GM23248 (cell line): ENCODE measurements around the gene ZBTB20. TPM values are rescaled to one million over a fixed set of nuclear protein-coding genes. Genes with fewer than 3 reads are reported as not detected.

Experiments
- DNase-seq: peaks from one replicate; pipeline ENCODE4 v3.0.0-alpha.2; 2015
- H2AFZ ChIP-seq: fragments of 200-600 bp; sonication (generic); 2 replicates; pipeline ENCODE4 v1.6.1; 2016; ENCODE audit warnings: antibody characterized with exemption
- H3F3A ChIP-seq: fragments of 200-600 bp; sonication (generic); 2 replicates; pipeline ENCODE4 v1.6.1; 2016; ENCODE audit warnings: mild to moderate bottlenecking, antibody characterized with exemption, mixed run types; ENCODE audit not compliant: insufficient read depth
- H3K27ac ChIP-seq: fragments of 200-600 bp; sonication (generic); 2 replicates; pipeline ENCODE4 v1.5.1; 2016; ENCODE audit warnings: mild to moderate bottlenecking
- H3K27me3 ChIP-seq: fragments of 200-600 bp; sonication (generic); replicated peaks from 2 replicates; pipeline ENCODE4 v1.6.1; 2016; ENCODE audit warnings: mild to moderate bottlenecking; ENCODE audit not compliant: insufficient read depth
- H3K36me3 ChIP-seq: fragments of 200-600 bp; sonication (generic); 2 replicates; pipeline ENCODE4 v1.6.1; 2016; ENCODE audit warnings: low read depth, mild to moderate bottlenecking
- H3K4me1 ChIP-seq: fragments of 200-600 bp; sonication (generic); 2 replicates; pipeline ENCODE4 v1.6.1; 2016; ENCODE audit warnings: mild to moderate bottlenecking; ENCODE audit not compliant: insufficient read depth
- H3K4me2 ChIP-seq: fragments of 200-600 bp; sonication (generic); one replicate; pipeline ENCODE4 v1.6.1; 2016; ENCODE audit warnings: mild to moderate bottlenecking; ENCODE audit not compliant: unreplicated experiment
- H3K4me3 ChIP-seq: fragments of 200-600 bp; sonication (generic); 2 replicates; pipeline ENCODE4 v1.5.1; 2016; ENCODE audit warnings: mild to moderate bottlenecking
- H3K79me2 ChIP-seq: fragments of 200-600 bp; sonication (generic); 2 replicates; pipeline ENCODE4 v1.6.1; 2016; ENCODE audit warnings: mild to moderate bottlenecking; ENCODE audit not compliant: insufficient read depth
- H3K9ac ChIP-seq: fragments of 200-600 bp; sonication (generic); 2 replicates; pipeline ENCODE4 v1.6.1; 2016; ENCODE audit warnings: mild to moderate bottlenecking
- H3K9me2 ChIP-seq: fragments of 200-600 bp; sonication (generic); 2 replicates; pipeline ENCODE4 v1.6.1; 2016; ENCODE audit warnings: mixed run types, mild to moderate bottlenecking, moderate library complexity; ENCODE audit not compliant: insufficient read depth
- H3K9me3 ChIP-seq: fragments of 200-600 bp; sonication (generic); one replicate; pipeline ENCODE4 v1.6.1; 2017; ENCODE audit warnings: low read depth
- H4K20me1 ChIP-seq: fragments of 200-600 bp; sonication (generic); 2 replicates; pipeline ENCODE4 v1.6.0; 2016; ENCODE audit not compliant: insufficient read depth
- EZH2 ChIP-seq: fragments of 200-600 bp; sonication (generic); IDR thresholded peaks from 2 replicates; pipeline ENCODE4 v1.6.1; 2018; ENCODE audit warnings: antibody characterized with exemption, mild to moderate bottlenecking; ENCODE audit not compliant: insufficient read depth, poor library complexity, severe bottlenecking
- EZH2phosphoT487 ChIP-seq: fragments of 200-600 bp; sonication (generic); IDR thresholded peaks from 2 replicates; pipeline ENCODE4 v1.6.1; 2018; ENCODE audit warnings: antibody characterized with exemption, moderate library complexity, mild to moderate bottlenecking, low read depth; ENCODE audit not compliant: insufficient read depth
- WGBS, 2 experiments: methylation state at CpG; one replicate each; pipeline ENCODE4 v1.1.6; 2015 to 2017; ENCODE audit warnings: low lambda C conversion rate in 2 of 2, low coverage in 1 of 2; ENCODE audit errors: missing lambda C conversion rate in 2 of 2; 5-methylcytosine and 5-hydroxymethylcytosine counted together
- in situ Hi-C: fragments of 300-500 bp; cut with MboI; formaldehyde crosslinking; loops from 2 replicates; pipeline ENCODE4 v1.15.0; 2020
- polyA plus RNA-seq: library from polyadenylated mRNA; unstranded; fragments of >200 nt; fragmentation: Nextera tagmentation; extraction: Ambion mirVana; gene quantifications from 2 replicates; pipeline ENCODE4 v1.2.1, GENCODE V29; 2016
- total RNA-seq: library from RNA; depleted of rRNA; stranded (reverse); fragments of >200 nt; shearing (Covaris generic); gene quantifications from 2 replicates; pipeline ENCODE4 v1.2.3, GENCODE V29; 2014

Gene ZBTB20
- total and polyA plus RNA-seq, 2 experiments from 2014 or later: 9.2 to 12.2 TPM

GRCh38 chr3:115146032-115146417, 1.1 kb downstream of the ZBTB20 start:
- Histone ChIP-seq H3K36me3 (no peaks in the 10 kb centered on the region), H3K4me3 (peak overlapping the region; percentile 86), H4K20me1 (no peaks in the 10 kb centered on the region), H3K9ac (peak overlapping the region; percentile 98), H2AFZ (peak overlapping the region; percentile 78), H3F3A (peaks cover 18% of the 10 kb centered on the region), H3K27ac (peak overlapping the region; percentile 96), H3K4me1 (peaks cover 11% of the 10 kb centered on the region), H3K9me3 (no peaks in the 10 kb centered on the region), H3K4me2 (peak overlapping the region; percentile 80), H3K27me3 (no peaks in the 10 kb centered on the region), H3K9me2 (no peaks in the 10 kb centered on the region), H3K79me2 (peaks cover 30% of the 10 kb centered on the region)
- TF ChIP-seq EZH2phosphoT487 (no peak), EZH2 (no peak)
- WGBS, 2 experiments: 0 to 2% methylated on average over 9 of the region's 9 CpGs
- in situ Hi-C loops: no loop called here
- peak; percentile 92 for DNase-seq

DNA sequence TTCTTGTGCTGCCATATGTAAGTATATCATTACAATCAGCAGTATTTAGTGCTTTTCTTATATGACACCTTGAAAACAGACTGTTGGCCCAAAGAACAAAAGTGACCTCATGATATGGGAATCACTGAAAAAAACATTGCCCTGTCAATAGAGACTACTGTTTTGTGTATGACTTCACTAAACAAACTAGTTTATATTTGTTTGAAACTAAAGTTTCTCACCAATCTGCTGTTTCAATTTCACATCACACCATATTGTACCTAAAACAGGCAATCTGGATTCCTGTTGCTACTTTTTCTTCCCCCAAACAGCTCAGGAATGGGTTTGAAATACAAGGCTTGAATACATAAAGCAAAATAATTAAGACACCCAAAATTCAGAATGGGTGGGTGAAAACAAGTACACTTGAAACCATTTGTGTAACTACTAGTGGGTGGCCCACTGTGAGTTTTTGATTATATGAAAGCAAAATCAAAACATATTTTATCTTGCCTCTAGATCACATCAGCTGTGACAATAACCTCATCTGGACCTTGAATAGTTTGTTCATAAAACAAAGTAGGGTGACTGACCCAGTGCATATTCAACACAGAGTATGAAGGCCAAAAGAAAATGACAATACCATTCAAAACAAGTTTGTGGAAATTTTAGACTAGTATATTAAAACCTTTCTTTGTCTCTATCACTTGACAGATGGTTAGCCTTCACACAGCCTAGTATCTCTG, 5.9 kb downstream of the ZBTB20 start:
- DNase-seq: no peak
- Histone ChIP-seq H3K4me1 (0 out of 2 replicates have a peak, but pooled peaks cover 4% of the 10 kb centered on the region), H3F3A (0 out of 2 replicates have a peak, but pooled peaks cover 10% of the 10 kb centered on the region), H3K4me3 (no peak overlapping the region), H3K36me3 (no peaks in the 10 kb centered on the region), H3K27ac (no peak overlapping the region), H3K79me2 (peaks cover 36% of the 10 kb centered on the region), H2AFZ (no peak overlapping the region), H3K9me3 (no peaks in the 10 kb centered on the region), H3K9me2 (no peaks in the 10 kb centered on the region), H3K27me3 (no peaks in the 10 kb centered on the region), H3K9ac (no peak overlapping the region), H3K4me2 (no peak overlapping the region), H4K20me1 (no peaks in the 10 kb centered on the region)
- in situ Hi-C loops: no loop called here
- no peak for TF ChIP-seq EZH2phosphoT487
- TF ChIP-seq EZH2: no peak

DNA sequence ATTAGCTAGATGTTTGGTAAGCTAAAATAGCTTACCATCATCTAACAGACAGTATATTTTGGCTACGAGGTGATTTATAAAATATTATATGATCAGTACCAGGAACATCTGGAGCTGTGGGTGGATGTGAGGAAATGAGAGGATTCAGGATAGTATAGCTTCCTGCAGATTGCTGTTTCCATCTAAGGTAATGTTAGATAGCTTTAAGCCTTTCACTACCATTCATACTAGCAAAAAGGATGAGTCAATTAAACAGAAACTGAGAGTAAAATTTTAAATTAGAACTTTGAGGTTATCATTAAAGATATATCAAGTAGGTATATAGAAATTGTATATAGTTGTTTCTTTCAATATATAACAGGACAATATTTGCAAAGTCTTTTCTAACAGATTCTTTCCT, 8.0 kb downstream of the ZBTB20 start:
- Histone ChIP-seq H3K9ac (no peak overlapping the region), H3F3A (no peaks in the 10 kb centered on the region), H3K4me1 (no peaks in the 10 kb centered on the region), H3K9me3 (no peaks in the 10 kb centered on the region), H3K4me3 (no peak overlapping the region), H3K4me2 (no peak overlapping the region), H3K27me3 (no peaks in the 10 kb centered on the region), H3K36me3 (no peaks in the 10 kb centered on the region), H3K27ac (no peak overlapping the region), H3K9me2 (no peaks in the 10 kb centered on the region), H3K79me2 (peaks cover 21% of the 10 kb centered on the region), H2AFZ (no peak overlapping the region), H4K20me1 (no peaks in the 10 kb centered on the region)
- TF ChIP-seq EZH2phosphoT487 (no peak), EZH2 (no peak)
- DNase-seq: no peak
- WGBS, 2 experiments: 69 to 71% methylated on average over 1 of the region's 1 CpG
- in situ Hi-C loops: no loop called here

GRCh38 chr3:115134648-115135347, 12.3 kb downstream of the ZBTB20 start:
- Histone ChIP-seq H3K9ac (no peak overlapping the region), H3K4me3 (no peak overlapping the region), H2AFZ (no peak overlapping the region), H3K4me1 (no peaks in the 10 kb centered on the region), H3K36me3 (no peaks in the 10 kb centered on the region), H3K79me2 (no peaks in the 10 kb centered on the region), H3F3A (no peaks in the 10 kb centered on the region), H3K9me3 (no peaks in the 10 kb centered on the region), H4K20me1 (no peaks in the 10 kb centered on the region), H3K27ac (no peak overlapping the region), H3K27me3 (no peaks in the 10 kb centered on the region), H3K4me2 (no peak overlapping the region), H3K9me2 (no peaks in the 10 kb centered on the region)
- in situ Hi-C loops: no loop called here
- WGBS, 2 experiments: 97 to 99% methylated on average over 5 of the region's 5 CpGs
- TF ChIP-seq EZH2 (no peak), EZH2phosphoT487 (no peak)
- no peak for DNase-seq
